ENCODE data around the gene UBE4B. TPM values are rescaled to one million over a fixed set of nuclear protein-coding genes. Genes with fewer than 3 reads are reported as not detected.

UBE4B gene
- total and polyA plus RNA-seq, 2 of the 13 experiments (the other 11 are each of a cell fraction or from before 2014, with no cell fraction given): 15.2 to 24.8 TPM

DNA sequence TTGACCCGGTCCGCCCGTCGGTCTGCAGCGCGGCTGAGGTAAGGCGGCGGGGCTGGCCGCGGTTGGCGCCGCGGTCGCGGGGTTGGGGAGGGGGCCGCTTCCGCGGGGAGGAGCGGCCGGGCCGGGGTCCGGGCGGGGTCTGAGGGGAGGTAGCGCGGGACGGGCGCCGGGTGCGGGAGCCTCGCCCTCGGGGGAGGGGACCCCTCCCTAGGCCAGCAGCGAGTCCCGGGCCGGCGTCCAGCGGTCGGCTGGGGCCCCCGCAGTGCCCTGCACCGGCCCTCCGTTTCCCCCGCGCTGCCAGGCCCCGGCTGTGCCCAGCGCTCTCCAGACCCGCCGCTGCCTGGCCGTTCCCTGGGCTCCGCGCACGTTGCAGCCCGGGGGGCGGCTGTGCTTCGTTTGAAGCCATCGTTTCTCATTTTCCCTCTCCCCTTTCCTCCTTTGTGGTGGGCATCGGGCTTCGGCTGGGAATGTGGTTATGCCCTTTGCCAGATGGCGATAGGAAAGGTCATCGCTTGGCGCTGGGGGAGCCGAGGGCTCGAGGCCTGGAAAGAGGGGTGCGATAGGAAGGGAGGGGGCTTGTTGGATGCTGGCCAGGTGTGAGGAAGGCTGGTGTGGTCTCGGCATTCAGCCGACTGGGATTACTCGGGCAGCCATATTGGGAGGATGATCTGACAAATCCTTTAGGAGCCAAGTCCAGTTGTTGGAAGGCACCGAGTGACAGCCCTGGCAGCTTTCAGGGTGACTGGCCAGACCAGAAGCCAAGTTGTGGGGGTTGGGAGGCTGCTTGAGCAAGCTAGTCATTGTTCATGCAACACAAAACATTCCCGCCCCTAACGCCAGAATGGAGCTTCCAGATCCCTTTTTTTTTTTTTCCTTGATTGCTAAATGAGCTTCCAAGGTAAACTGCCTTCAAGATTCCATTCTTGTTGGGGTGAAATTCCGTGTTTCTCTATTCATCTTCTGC is 178.4 kb downstream of the UBE4B start (continued):
- 0 out of 2 replicates have a peak, but pooled peaks have one; percentile 40 for TF ChIP-seq TOPORS (CRISPR knock-in tag; IDR thresholded peaks at IDR 0.05)
- TF ChIP-seq YY1 (IDR thresholded peaks at IDR 0.05; ENCODE audit: insufficient read depth, insufficient replicate concordance, low read depth, low read length): peak; percentile 87
- no peak for TF ChIP-seq ZNF780A (CRISPR knock-in tag; IDR thresholded peaks at IDR 0.05)
- TF ChIP-seq ZNF501 (CRISPR knock-in tag; IDR thresholded peaks at IDR 0.05): peak; percentile 76
- TF ChIP-seq ZNF713 (CRISPR knock-in tag; IDR thresholded peaks at IDR 0.05): 0 out of 2 replicates have a peak, but pooled peaks have one; percentile 18
- TF ChIP-seq, protein P1, sequence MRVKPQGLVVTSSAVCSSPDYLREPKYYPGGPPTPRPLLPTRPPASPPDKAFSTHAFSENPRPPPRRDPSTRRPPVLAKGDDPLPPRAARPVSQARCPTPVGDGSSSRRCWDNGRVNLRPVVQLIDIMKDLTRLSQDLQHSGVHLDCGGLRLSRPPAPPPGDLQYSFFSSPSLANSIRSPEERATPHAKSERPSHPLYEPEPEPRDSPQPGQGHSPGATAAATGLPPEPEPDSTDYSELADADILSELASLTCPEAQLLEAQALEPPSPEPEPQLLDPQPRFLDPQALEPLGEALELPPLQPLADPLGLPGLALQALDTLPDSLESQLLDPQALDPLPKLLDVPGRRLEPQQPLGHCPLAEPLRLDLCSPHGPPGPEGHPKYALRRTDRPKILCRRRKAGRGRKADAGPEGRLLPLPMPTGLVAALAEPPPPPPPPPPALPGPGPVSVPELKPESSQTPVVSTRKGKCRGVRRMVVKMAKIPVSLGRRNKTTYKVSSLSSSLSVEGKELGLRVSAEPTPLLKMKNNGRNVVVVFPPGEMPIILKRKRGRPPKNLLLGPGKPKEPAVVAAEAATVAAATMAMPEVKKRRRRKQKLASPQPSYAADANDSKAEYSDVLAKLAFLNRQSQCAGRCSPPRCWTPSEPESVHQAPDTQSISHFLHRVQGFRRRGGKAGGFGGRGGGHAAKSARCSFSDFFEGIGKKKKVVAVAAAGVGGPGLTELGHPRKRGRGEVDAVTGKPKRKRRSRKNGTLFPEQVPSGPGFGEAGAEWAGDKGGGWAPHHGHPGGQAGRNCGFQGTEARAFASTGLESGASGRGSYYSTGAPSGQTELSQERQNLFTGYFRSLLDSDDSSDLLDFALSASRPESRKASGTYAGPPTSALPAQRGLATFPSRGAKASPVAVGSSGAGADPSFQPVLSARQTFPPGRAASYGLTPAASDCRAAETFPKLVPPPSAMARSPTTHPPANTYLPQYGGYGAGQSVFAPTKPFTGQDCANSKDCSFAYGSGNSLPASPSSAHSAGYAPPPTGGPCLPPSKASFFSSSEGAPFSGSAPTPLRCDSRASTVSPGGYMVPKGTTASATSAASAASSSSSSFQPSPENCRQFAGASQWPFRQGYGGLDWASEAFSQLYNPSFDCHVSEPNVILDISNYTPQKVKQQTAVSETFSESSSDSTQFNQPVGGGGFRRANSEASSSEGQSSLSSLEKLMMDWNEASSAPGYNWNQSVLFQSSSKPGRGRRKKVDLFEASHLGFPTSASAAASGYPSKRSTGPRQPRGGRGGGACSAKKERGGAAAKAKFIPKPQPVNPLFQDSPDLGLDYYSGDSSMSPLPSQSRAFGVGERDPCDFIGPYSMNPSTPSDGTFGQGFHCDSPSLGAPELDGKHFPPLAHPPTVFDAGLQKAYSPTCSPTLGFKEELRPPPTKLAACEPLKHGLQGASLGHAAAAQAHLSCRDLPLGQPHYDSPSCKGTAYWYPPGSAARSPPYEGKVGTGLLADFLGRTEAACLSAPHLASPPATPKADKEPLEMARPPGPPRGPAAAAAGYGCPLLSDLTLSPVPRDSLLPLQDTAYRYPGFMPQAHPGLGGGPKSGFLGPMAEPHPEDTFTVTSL (CRISPR knock-in tag; IDR thresholded peaks at IDR 0.05; ENCODE audit: borderline replicate concordance): no peak
- TF ChIP-seq EED (CRISPR knock-in tag; IDR thresholded peaks at IDR 0.05): no peak
- 0 out of 2 replicates have a peak, but pooled peaks have one; percentile 39 for TF ChIP-seq SP2 (CRISPR knock-in tag; IDR thresholded peaks at IDR 0.05)
- no peak; the same call in 1 of the 2 replicates for TF ChIP-seq TAF1 (CRISPR knock-in tag; IDR thresholded peaks at IDR 0.05)
- TF ChIP-seq KDM5B (CRISPR knock-in tag; IDR thresholded peaks at IDR 0.05; ENCODE audit: borderline replicate concordance): no peak
- 0 out of 2 replicates have a peak, but pooled peaks have one; percentile 64 for TF ChIP-seq ZNF547 (CRISPR knock-in tag; IDR thresholded peaks at IDR 0.05)
- no peak for TF ChIP-seq NFYB (CRISPR knock-in tag; IDR thresholded peaks at IDR 0.05)
- no peak; the same call in 1 of the 2 replicates for TF ChIP-seq GATAD2A (CRISPR knock-in tag; IDR thresholded peaks at IDR 0.05)
- no peak for TF ChIP-seq TSC22D2 (CRISPR knock-in tag; IDR thresholded peaks at IDR 0.05; ENCODE audit: borderline replicate concordance)
- TF ChIP-seq RFXANK (CRISPR knock-in tag; IDR thresholded peaks at IDR 0.05): no peak
- no peak for TF ChIP-seq MLLT10 (CRISPR knock-in tag; IDR thresholded peaks at IDR 0.05)
- TF ChIP-seq, protein P2, sequence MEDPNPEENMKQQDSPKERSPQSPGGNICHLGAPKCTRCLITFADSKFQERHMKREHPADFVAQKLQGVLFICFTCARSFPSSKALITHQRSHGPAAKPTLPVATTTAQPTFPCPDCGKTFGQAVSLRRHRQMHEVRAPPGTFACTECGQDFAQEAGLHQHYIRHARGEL (CRISPR knock-in tag; IDR thresholded peaks at IDR 0.05): no peak
- no peak for TF ChIP-seq ATF1 (CRISPR knock-in tag; IDR thresholded peaks at IDR 0.05)
- TF ChIP-seq ARHGAP35 (CRISPR knock-in tag; IDR thresholded peaks at IDR 0.05; ENCODE audit: borderline replicate concordance): no peak
- no peak for TF ChIP-seq ZNF589 (CRISPR knock-in tag; conservative IDR thresholded peaks at IDR 0.05)
- peak; percentile 40 for TF ChIP-seq SAP130 (CRISPR knock-in tag; IDR thresholded peaks at IDR 0.05; ENCODE audit: low read depth)
- TF ChIP-seq, protein P3, sequence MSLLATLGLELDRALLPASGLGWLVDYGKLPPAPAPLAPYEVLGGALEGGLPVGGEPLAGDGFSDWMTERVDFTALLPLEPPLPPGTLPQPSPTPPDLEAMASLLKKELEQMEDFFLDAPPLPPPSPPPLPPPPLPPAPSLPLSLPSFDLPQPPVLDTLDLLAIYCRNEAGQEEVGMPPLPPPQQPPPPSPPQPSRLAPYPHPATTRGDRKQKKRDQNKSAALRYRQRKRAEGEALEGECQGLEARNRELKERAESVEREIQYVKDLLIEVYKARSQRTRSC (CRISPR knock-in tag; IDR thresholded peaks at IDR 0.05; ENCODE audit: low read depth): 0 out of 2 replicates have a peak, but pooled peaks have one; percentile 35

Data from HepG2 (cell line).